Measurements from ENCODE around the gene KIRREL2.

DNA sequence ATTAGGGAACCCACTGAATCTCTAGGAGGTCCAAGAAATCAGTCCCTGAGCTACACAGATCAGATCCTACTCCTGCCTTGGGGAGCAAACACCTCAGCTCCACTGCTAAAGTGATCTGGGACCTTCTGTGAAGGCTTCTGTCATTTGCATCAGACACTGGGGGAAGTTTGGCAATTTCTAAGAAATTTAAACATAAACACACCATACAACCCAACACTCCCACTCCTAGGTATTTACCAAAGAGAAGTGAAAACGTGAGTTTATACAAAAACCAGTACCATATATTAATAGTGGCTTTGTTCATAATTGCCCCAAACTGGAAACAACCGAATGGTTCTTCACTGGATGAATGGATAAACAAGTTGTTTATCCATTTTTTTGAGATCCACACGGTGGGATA is 58.7 kb downstream of the KIRREL2 start:
- TF ChIP-seq, protein P1, sequence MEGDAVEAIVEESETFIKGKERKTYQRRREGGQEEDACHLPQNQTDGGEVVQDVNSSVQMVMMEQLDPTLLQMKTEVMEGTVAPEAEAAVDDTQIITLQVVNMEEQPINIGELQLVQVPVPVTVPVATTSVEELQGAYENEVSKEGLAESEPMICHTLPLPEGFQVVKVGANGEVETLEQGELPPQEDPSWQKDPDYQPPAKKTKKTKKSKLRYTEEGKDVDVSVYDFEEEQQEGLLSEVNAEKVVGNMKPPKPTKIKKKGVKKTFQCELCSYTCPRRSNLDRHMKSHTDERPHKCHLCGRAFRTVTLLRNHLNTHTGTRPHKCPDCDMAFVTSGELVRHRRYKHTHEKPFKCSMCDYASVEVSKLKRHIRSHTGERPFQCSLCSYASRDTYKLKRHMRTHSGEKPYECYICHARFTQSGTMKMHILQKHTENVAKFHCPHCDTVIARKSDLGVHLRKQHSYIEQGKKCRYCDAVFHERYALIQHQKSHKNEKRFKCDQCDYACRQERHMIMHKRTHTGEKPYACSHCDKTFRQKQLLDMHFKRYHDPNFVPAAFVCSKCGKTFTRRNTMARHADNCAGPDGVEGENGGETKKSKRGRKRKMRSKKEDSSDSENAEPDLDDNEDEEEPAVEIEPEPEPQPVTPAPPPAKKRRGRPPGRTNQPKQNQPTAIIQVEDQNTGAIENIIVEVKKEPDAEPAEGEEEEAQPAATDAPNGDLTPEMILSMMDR (tag by site-specific recombination; IDR thresholded peaks at IDR 0.05), result no peak
- TF ChIP-seq PRDM1 (tag by site-specific recombination; IDR thresholded peaks at IDR 0.05) (no peak), YY1 (tag by site-specific recombination; IDR thresholded peaks at IDR 0.05) (no peak), ZNF302 (tag by site-specific recombination; IDR thresholded peaks at IDR 0.05; ENCODE audit: low read depth) (no peak), ZNF777 (tag by site-specific recombination; IDR thresholded peaks at IDR 0.05; ENCODE audit: borderline replicate concordance) (no peak), YY2 (tag by site-specific recombination; IDR thresholded peaks at IDR 0.05) (no peak), ZNF174 (tag by site-specific recombination; IDR thresholded peaks at IDR 0.05) (no peak), ZNF350 (tag by site-specific recombination; IDR thresholded peaks at IDR 0.05) (no peak), MEIS1 (CRISPR knock-in tag; IDR thresholded peaks at IDR 0.05; ENCODE audit: borderline replicate concordance) (no peak), SP2 (tag by site-specific recombination; IDR thresholded peaks at IDR 0.05) (no peak)
- TF ChIP-seq, protein P2, sequence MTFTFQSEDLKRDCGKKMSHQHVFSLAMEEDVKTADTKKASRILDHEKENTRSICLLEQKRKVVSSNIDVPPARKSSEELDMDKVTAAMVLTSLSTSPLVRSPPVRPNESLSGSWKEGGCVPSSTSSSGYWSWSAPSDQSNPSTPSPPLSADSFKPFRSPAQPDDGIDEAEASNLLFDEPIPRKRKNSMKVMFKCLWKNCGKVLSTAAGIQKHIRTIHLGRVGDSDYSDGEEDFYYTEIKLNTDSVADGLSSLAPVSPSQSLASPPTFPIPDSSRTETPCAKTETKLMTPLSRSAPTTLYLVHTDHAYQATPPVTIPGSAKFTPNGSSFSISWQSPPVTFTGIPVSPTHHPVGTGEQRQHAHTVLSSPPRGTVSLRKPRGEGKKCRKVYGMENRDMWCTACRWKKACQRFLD (tag by site-specific recombination; IDR thresholded peaks at IDR 0.05), result no peak

Data from HEK293 (cell line).